Activated CD8-positive, alpha-beta memory T cell treated with anti-CD3 and anti-CD28 coated beads, Interleukin-2, amount 10 ng/mL, durations not matched to agents 7 days and 5 days (primary cell): ENCODE data around the gene NOP9. TPM values are rescaled to one million over a fixed set of nuclear protein-coding genes. Genes with fewer than 3 reads are reported as not detected.

Experiments used
- ATAC-seq: fragments of 150-1000 bp; cut with Tn5 transposase; one replicate; pipeline ENCODE4 v1.10.0; 2021; ENCODE audit warnings: moderate library complexity
- CTCF ChIA-PET: fragments of 350-600 bp; sonication (Branson Sonifier 250); formaldehyde crosslinking; loops from one replicate; lab custom pipeline; 2021; ENCODE audit warnings: antibody characterized with exemption; lab: Charles Lee
- DNase-seq: peaks from one replicate; pipeline ENCODE4 v3.0.0-alpha.2; 2020
- H3K27ac Mint-ChIP-seq: one replicate; pipeline ENCODE4 v1.8.0; 2021; ENCODE audit warnings: mild to moderate bottlenecking, mixed read lengths
- H3K27me3 Mint-ChIP-seq: one replicate; pipeline ENCODE4 v1.8.0; 2021; ENCODE audit warnings: mixed read lengths
- H3K36me3 Mint-ChIP-seq: one replicate; pipeline ENCODE4 v1.8.0; 2021; ENCODE audit warnings: mild to moderate bottlenecking, mixed read lengths
- H3K4me1 Mint-ChIP-seq: one replicate; pipeline ENCODE4 v1.8.0; 2021; ENCODE audit warnings: mixed read lengths
- H3K4me3 Mint-ChIP-seq: one replicate; pipeline ENCODE4 v1.8.0; 2021; ENCODE audit warnings: mild to moderate bottlenecking, moderate library complexity, mixed read lengths
- H3K9me3 Mint-ChIP-seq: one replicate; pipeline ENCODE4 v1.8.0; 2022; ENCODE audit warnings: low read depth, mixed read lengths
- total RNA-seq, 2 experiments: library from RNA; stranded (reverse); gene quantifications; one replicate each; pipeline ENCODE4 v1.2.3, GENCODE V29; 2021

NOP9 gene, protein sequence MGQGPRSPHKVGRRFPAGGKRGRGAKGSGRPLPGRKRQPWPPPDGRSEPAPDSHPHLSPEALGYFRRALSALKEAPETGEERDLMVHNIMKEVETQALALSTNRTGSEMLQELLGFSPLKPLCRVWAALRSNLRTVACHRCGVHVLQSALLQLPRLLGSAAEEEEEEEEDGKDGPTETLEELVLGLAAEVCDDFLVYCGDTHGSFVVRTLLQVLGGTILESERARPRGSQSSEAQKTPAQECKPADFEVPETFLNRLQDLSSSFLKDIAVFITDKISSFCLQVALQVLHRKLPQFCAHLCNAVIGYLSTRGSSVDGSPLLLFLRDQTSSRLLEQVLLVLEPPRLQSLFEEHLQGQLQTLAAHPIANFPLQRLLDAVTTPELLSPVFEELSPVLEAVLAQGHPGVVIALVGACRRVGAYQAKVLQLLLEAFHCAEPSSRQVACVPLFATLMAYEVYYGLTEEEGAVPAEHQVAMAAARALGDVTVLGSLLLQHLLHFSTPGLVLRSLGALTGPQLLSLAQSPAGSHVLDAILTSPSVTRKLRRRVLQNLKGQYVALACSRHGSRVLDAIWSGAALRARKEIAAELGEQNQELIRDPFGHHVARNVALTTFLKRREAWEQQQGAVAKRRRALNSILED
- total RNA-seq, result 10 to 100 TPM; 34.2 to 38.3 TPM

DNA sequence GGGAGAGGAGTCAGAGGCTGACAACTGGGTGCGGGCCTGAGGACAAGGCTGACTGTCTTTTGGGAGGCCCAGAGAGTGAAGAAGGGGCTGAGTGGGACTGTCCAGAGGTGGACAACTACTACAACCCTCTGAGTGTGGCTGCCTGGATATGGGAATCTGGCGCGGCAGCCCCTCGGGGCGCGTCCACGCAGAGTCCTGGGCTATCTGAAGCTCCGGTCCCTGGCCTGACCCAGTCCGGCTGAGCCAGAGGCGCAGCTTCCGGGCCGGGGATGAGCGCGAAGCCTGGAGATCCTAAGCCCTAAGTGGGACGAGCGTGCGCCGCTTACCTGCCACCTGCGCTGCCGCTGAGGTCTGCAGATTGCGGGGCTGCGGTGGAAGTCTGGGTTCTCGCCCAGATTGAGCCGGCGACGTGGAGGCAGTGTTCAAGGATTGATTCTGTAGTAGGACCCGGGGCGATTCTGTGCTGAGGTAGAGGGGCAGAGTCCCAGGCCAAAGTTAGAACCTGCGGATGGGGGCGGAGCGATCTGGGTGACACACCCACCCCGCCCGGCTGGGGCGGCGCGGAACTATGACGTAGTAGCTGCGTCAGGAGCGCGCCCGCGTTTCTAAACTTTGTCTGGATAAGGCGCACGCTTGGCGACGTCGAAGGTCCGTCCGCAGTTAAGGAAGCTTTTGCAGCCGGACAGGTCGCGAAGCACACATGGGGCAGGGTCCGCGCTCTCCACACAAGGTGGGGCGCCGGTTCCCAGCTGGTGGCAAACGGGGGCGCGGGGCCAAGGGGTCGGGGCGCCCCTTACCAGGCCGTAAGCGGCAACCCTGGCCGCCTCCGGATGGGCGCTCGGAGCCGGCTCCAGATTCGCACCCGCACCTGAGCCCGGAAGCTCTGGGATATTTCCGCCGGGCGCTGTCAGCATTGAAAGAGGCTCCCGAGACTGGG, at the start of gene NOP9, which contains the start of gene DHRS1:
Gene NOP9, plus strand, starts transcription at position 596 of the 937 bp plus-strand sequence. Its CDS starts 105 bp downstream, at position 701.
Gene DHRS1, minus strand, starts transcription at position 526 of the 937 bp plus-strand sequence. CDS start 674 bp downstream, outside the sequence.
- ATAC-seq (peak; percentile 87), DNase-seq (peak; percentile 93)
- peaks cover 55% of the 10 kb centered on the region for H3K4me1 Mint-ChIP-seq
- peak within 1 kb of the TSS; percentile 86 for H3K4me3 Mint-ChIP-seq
- no peaks in the 10 kb centered on the region for H3K27me3 Mint-ChIP-seq
- H3K36me3 Mint-ChIP-seq, result peaks cover 30% of the 10 kb centered on the region
- H3K9me3 Mint-ChIP-seq, result no peaks in the 10 kb centered on the region
- H3K27ac Mint-ChIP-seq, result peak within 1 kb of the TSS; percentile 89
- CTCF ChIA-PET, result interaction anchor here (1.0 to 20.8 kb wide), 11 partner anchors 10 to 241 kb away, joined by 3 to 541 read pairs (median 20); partner anchors contain the start of genes CHMP4A, CIDEB, GMPR2 and LTB4R

DNA sequence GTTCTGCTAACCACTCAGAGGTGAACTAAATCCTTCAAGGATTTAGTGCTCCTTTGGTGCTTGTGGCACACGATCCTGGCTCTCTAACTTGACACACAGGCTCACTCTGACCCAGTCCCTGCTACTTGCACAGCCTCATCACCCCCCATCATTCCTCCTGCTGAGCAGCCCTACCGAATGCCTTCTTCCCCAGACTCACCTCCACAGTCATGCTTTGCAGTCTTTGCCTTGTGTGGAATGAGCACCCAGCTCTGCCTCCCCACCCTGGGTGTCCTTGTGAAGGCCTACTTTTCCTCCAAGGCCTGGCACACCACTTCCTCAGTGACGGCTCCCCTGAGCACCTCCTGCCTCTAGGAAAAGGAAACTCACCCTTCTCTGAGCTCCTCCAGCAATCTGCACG, 49.3 kb upstream of the NOP9 start:
- H3K27me3 Mint-ChIP-seq, result no peaks in the 10 kb centered on the region
- peak overlapping the region; percentile 51 for H3K4me3 Mint-ChIP-seq
- ATAC-seq (no peak), DNase-seq (no peak)
- peaks cover 50% of the 10 kb centered on the region for H3K4me1 Mint-ChIP-seq
- peaks cover 10% of the 10 kb centered on the region for H3K36me3 Mint-ChIP-seq
- CTCF ChIA-PET, result interaction anchor here (1.6 to 21.6 kb wide), 4 partner anchors 8 to 54 kb away, joined by 5 to 541 read pairs (median 148); partner anchors contain the start of genes CIDEB, DHRS1, LTB4R and LTB4R2
- H3K27ac Mint-ChIP-seq, result peak overlapping the region; percentile 57
- no peaks in the 10 kb centered on the region for H3K9me3 Mint-ChIP-seq

DNA sequence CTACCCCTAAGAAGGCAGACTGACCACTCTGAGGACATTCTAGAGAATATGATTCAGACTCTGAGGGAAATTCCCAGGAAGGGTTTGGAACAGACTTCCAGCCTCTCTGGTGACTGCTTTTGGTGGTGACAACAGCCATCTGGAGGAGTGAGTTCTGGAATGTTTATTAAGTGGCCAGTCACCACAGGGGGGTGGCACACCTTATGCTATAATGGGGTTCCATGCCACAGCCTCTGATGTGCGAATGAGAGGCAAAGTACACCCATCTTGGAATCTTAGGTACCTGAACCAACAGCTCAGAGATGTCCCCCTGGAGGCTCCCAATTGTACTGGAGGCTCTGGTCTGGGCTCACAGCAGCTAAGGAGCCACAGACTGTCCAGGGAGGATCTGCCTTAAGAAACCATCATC, 47.8 kb upstream of the NOP9 start:
- DNase-seq (no peak), ATAC-seq (no peak)
- no peaks in the 10 kb centered on the region for H3K9me3 Mint-ChIP-seq
- CTCF ChIA-PET, result interaction anchor here (1.0 to 21.6 kb wide), 6 partner anchors 9 to 52 kb away, joined by 3 to 541 read pairs (median 14); partner anchors contain the start of genes CIDEB, DHRS1, LTB4R and LTB4R2
- H3K36me3 Mint-ChIP-seq, result peaks cover 10% of the 10 kb centered on the region
- H3K4me1 Mint-ChIP-seq, result peaks cover 43% of the 10 kb centered on the region
- no peak overlapping the region for H3K4me3 Mint-ChIP-seq
- no peaks in the 10 kb centered on the region for H3K27me3 Mint-ChIP-seq
- H3K27ac Mint-ChIP-seq, result no peak overlapping the region

DNA sequence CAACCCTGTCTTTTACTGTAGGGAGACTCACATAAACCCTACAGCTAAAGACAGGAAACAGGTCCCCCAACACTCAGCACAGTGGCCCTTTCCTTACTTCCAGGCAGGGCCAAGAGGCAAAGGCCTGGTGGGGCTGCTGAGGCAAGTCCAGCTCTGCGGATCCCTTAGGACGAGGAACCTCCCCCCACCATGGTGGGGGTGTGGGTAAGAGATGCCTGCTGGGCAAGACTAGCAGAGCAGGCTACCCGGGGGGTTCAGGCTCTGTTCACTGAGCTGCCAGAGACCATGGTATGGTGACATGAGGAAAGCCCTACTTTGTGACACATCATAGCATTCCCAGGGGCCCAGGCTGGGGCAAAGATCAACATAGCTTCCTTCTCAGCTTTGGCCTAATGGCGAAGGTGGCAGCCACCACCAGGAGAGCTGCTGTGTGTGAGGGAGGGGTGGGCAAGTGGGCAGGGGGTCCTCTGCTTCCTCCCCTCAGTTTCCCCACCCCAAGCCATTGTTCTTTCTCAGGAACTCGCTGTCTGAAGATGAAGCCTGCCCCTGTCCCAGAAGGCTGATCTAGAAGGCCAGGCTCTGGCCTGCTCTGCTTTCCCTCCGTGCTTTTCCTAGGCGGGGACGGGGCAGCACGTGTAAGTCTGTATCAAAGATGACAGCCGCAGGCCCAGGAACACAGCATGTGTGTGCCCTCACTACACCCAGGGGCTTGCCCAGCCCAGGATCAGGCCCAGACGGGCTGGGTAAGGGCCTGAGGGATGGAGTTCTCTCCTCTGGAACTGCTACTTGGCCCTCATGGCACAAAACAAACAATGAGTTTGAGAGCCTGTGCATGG, 47.1 kb upstream of the NOP9 start:
- H3K27me3 Mint-ChIP-seq, result no peaks in the 10 kb centered on the region
- DNase-seq (no peak), ATAC-seq (no peak)
- H3K36me3 Mint-ChIP-seq, result peaks cover 8% of the 10 kb centered on the region
- H3K9me3 Mint-ChIP-seq, result no peaks in the 10 kb centered on the region
- no peak overlapping the region for H3K27ac Mint-ChIP-seq
- CTCF ChIA-PET, result interaction anchor here (1.0 to 21.6 kb wide), 5 partner anchors 10 to 52 kb away, joined by 3 to 541 read pairs (median 22); partner anchors contain the start of genes CIDEB, DHRS1, LTB4R and LTB4R2
- H3K4me3 Mint-ChIP-seq, result no peak overlapping the region
- H3K4me1 Mint-ChIP-seq, result peaks cover 38% of the 10 kb centered on the region

DNA sequence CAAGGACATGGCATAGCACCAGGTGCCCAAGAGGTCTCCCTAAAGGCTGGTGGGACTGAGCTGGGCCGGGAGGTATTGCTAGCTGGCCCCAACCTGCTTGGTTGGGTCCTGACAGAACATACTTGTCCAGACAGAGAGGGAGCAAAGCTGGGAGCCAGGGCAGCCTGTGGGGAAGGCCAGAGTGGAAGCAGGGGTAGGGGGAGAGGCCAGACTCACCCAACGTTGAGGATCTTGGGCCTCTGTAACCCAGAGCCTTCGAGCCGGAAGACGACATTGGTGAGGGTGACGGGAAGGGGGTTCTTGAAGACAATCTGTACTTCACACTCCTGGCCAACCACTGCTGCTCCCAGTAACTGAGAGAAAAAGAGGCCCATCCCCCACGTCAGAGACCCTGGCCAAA, 45.7 kb upstream of the NOP9 start:
- no peak overlapping the region for H3K4me3 Mint-ChIP-seq
- H3K9me3 Mint-ChIP-seq, result no peaks in the 10 kb centered on the region
- ATAC-seq (no peak), DNase-seq (no peak)
- peaks cover 24% of the 10 kb centered on the region for H3K4me1 Mint-ChIP-seq
- no peaks in the 10 kb centered on the region for H3K27me3 Mint-ChIP-seq
- H3K27ac Mint-ChIP-seq, result no peak overlapping the region
- CTCF ChIA-PET, result interaction anchor here (0.6 to 18.5 kb wide), 2 partner anchors 11 to 19 kb away, joined by 3 to 275 read pairs; partner anchors contain the start of gene RABGGTA
- H3K36me3 Mint-ChIP-seq, result peaks cover 3% of the 10 kb centered on the region

DNA sequence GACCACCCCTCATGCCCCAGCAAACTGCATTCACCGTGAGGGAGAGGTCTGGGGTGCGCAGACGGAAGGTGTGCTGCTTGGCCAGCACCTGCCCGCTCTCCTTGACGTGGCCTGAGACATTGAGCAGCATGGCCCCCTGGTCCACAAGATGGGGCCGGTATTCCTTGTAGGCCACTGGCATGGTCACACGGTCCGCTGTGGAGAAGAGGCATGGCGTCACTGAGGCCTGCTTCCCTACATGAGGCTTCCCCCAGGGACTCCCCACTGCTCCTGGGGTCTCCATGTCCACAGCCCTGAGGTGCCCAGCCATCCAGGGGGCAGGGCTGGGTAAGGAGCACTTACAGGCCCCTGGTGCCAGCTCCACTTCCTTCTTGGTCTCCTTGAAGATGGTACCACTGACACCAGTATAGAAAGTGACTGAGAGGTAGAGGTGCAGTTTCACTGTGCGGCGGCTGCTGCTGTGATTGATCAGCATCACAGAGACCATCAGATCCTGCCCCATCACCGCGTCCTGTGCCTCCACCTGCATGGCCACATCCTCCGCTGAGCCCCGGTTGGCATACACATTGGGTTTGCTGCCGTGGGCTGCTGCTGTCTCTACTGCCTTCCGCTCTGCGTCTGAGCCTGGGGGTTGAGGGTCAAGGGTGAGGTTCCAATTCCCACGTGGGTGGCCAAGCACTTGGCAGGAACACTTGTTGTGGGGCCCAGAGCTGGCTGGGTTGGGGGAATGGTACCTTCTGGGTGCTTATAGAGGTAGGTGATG, 44.8 kb upstream of the NOP9 start:
- no peak for ATAC-seq
- H3K4me1 Mint-ChIP-seq, result peaks cover 15% of the 10 kb centered on the region
- H3K27ac Mint-ChIP-seq, result no peak overlapping the region
- no peaks in the 10 kb centered on the region for H3K9me3 Mint-ChIP-seq
- H3K36me3 Mint-ChIP-seq, result peaks cover under 1% of the 10 kb centered on the region
- DNase-seq, result no peak
- no peaks in the 10 kb centered on the region for H3K27me3 Mint-ChIP-seq
- no peak overlapping the region for H3K4me3 Mint-ChIP-seq
- CTCF ChIA-PET, result interaction anchor here (1.3 to 18.5 kb wide), 2 partner anchors 8 to 18 kb away, joined by 4 to 275 read pairs; partner anchors contain the start of gene RABGGTA

DNA sequence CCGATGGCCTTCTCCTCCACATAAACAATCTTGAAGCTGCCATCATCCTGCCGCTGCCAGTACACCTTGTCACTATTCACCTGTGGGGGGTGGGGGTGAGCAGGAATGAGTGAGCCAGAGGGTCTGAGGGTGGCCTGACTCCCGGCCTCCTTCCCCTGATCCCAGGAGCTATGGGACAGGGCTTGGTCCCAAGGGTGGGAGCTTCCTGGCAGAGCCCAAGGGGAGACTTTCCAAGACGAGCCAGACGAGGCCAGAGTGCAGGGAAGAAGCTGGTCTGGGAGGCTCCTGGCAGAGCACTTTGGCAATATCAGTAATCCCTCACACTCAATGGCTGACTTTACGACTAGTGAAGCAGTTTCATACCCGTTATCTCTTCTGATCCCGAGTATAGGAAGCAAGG, 44.2 kb upstream of the NOP9 start:
- ATAC-seq, result no peak

DNA sequence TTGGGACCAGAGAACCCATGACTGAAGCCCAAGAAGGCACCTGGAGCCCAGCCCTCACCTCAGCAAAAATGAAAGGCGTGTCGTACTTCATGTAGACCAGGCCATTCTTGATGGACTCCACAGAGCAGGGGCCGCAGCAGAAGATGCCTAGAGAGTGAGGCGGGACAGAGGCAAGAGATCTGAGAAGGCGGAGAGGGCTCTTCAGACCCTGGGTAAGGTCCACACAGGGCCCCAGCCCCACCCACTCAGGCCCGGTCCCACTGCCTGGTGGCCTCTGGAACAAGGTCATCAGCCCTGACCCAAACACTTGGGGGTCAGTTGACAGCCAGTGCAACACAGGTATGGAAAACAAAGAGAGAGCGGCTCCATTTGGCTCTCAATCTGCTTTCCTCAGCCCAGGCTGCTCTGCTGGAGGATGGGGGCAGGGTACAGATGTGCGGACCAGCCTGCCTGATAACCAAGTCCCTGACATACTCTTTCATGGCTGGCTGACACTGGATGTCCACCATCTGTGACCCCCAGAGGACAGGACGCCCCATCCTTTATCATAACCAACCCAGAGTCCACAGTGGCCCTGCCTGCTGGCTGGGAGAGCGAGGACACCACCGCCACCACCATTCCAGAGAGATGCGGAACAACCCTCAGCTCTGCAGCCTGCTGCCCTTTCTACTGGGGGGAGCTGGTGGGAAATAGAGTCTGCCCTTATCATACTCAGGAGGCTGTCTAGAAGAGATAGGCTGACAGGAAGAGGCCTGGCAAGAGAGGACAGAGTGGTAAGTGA, 43.5 kb upstream of the NOP9 start:
- CTCF ChIA-PET, result interaction anchor here (1.3 to 18.5 kb wide), 3 partner anchors 10 to 34 kb away, joined by 3 to 275 read pairs (median 4); partner anchors contain the start of gene RABGGTA
- H3K36me3 Mint-ChIP-seq, result no peaks in the 10 kb centered on the region
- peaks cover 2% of the 10 kb centered on the region for H3K4me1 Mint-ChIP-seq
- ATAC-seq, result no peak
- H3K4me3 Mint-ChIP-seq, result no peak overlapping the region
- no peaks in the 10 kb centered on the region for H3K27me3 Mint-ChIP-seq
- H3K9me3 Mint-ChIP-seq, result no peaks in the 10 kb centered on the region
- DNase-seq, result no peak
- H3K27ac Mint-ChIP-seq, result no peak overlapping the region

More for the DNA sequence above, 44.2 kb upstream of the NOP9 start:
- no peak overlapping the region for H3K27ac Mint-ChIP-seq
- peaks cover 9% of the 10 kb centered on the region for H3K4me1 Mint-ChIP-seq
- no peaks in the 10 kb centered on the region for H3K36me3 Mint-ChIP-seq
- no peaks in the 10 kb centered on the region for H3K9me3 Mint-ChIP-seq
- no peaks in the 10 kb centered on the region for H3K27me3 Mint-ChIP-seq
- CTCF ChIA-PET, result interaction anchor here (1.3 to 18.5 kb wide), 2 partner anchors 9 to 17 kb away, joined by 4 to 275 read pairs; partner anchors contain the start of gene RABGGTA
- DNase-seq, result no peak
- no peak overlapping the region for H3K4me3 Mint-ChIP-seq

DNA sequence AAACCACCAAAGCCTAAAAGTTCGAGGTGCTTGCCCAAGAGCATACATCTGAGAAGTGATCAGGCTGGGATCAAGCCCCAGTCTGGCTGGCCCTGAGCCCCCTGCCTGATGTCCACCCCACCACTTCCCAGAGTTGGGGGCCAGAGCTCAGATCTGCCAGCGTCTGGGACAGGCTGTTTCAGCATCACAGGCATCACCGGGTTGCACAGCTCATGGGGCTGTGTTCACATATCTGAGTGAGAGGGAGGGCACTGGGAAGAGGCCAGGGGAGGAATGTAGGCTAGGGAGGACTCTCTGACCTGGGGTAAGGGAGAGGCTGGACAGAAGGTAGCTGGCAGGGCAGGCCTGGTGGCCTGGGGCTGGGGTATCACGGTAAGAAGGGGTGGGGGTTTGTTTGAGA, 42.7 kb upstream of the NOP9 start:
- no peaks in the 10 kb centered on the region for H3K4me1 Mint-ChIP-seq
- no peaks in the 10 kb centered on the region for H3K36me3 Mint-ChIP-seq
- ATAC-seq (no peak), DNase-seq (no peak)
- no peaks in the 10 kb centered on the region for H3K27me3 Mint-ChIP-seq
- no peaks in the 10 kb centered on the region for H3K9me3 Mint-ChIP-seq
- no peak overlapping the region for H3K4me3 Mint-ChIP-seq
- CTCF ChIA-PET, result interaction anchor here (1.1 to 18.5 kb wide), 7 partner anchors 10 to 175 kb away, joined by 3 to 275 read pairs (median 3); partner anchors contain the start of gene RABGGTA
- no peak overlapping the region for H3K27ac Mint-ChIP-seq

DNA sequence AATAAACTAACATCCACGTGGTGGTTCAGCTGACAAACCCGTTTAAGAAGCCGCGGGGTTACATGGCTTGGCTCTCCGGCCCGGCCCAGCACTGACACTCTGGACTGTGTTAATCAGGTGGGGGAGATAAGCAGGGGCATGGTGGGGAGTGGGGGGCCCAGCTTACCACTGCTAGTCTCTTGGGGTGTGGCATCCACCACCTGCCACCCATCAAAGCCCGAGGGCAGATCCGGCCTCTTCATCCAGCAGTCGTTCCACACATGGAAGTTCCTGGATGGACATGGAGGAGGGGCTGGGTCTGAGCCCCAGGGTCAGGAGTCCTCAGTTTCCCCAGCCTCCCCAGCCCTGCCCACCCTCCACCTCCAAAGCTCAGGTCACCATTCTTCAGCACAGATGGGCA, 41.5 kb upstream of the NOP9 start:
- Mint-ChIP-seq H3K27ac (no peak overlapping the region), H3K4me3 (no peak overlapping the region), H3K4me1 (no peaks in the 10 kb centered on the region), H3K9me3 (no peaks in the 10 kb centered on the region), H3K27me3 (no peaks in the 10 kb centered on the region), H3K36me3 (no peaks in the 10 kb centered on the region)
- ATAC-seq (no peak), DNase-seq (no peak)
- CTCF ChIA-PET, result interaction anchor here (0.7 to 18.5 kb wide), 5 partner anchors 11 to 174 kb away, joined by 3 to 275 read pairs (median 3); partner anchors contain the start of gene RABGGTA
